NCI-H1436 treated with DMSO at 0.1 percent for 48 hours (cell line): Measurements from ENCODE around the gene CDC42EP3.

ENCODE experiments used
- DNase-seq: peaks from one replicate; lab custom pipeline; 2025; lab: John Stamatoyannopoulos, UW

CDC42EP3 gene

GRCh38 chr2:37683921-37684780 is 12.7 kb upstream of the CDC42EP3 start:
- DNase-seq, result no peak

GRCh38 chr2:37683241-37683640 is 11.8 kb upstream of the CDC42EP3 start:
- DNase-seq, result no peak

- DNase-seq, result no peak
Measured at GRCh38 chr2:37682473-37682872, 11.0 kb upstream of the CDC42EP3 start.

GRCh38 chr2:37681587-37681986 is 10.1 kb upstream of the CDC42EP3 start:
- DNase-seq, result no peak

GRCh38 chr2:37679072-37679695 is 7.7 kb upstream of the CDC42EP3 start:
- no peak for DNase-seq

- no peak for DNase-seq
Measured at GRCh38 chr2:37676274-37676673, 4.8 kb upstream of the CDC42EP3 start.

GRCh38 chr2:37674946-37675345 is 3.5 kb upstream of the CDC42EP3 start:
- DNase-seq, result no peak

GRCh38 chr2:37672870-37673184 is 1.4 kb upstream of the CDC42EP3 start:
- no peak for DNase-seq

- no peak for DNase-seq
Measured at GRCh38 chr2:37672104-37672869, 845 bp upstream of the CDC42EP3 start.

- no peak for DNase-seq
Measured at GRCh38 chr2:37671816-37672103, 318 bp upstream of the CDC42EP3 start.

GRCh38 chr2:37670378-37671008 is 949 bp downstream of the CDC42EP3 start:
- no peak for DNase-seq

GRCh38 chr2:37669446-37669845 is 2.0 kb downstream of the CDC42EP3 start:
- no peak for DNase-seq

GRCh38 chr2:37667704-37668103 is 3.7 kb downstream of the CDC42EP3 start:
- DNase-seq, result no peak

- no peak for DNase-seq
Measured at GRCh38 chr2:37666772-37667171, 4.7 kb downstream of the CDC42EP3 start.

GRCh38 chr2:37665604-37666362 is 5.7 kb downstream of the CDC42EP3 start:
- no peak for DNase-seq

GRCh38 chr2:37665043-37665442 is 6.4 kb downstream of the CDC42EP3 start:
- no peak for DNase-seq

GRCh38 chr2:37664231-37664643 is 7.2 kb downstream of the CDC42EP3 start:
- DNase-seq, result no peak

GRCh38 chr2:37663390-37663789 is 8.1 kb downstream of the CDC42EP3 start:
- no peak for DNase-seq

GRCh38 chr2:37659723-37660122 is 11.7 kb downstream of the CDC42EP3 start:
- no peak for DNase-seq

GRCh38 chr2:37658682-37659081 is 12.8 kb downstream of the CDC42EP3 start:
- no peak for DNase-seq

GRCh38 chr2:37657471-37657870 is 14.0 kb downstream of the CDC42EP3 start:
- no peak for DNase-seq
